ENCODE data around the gene MRPL19.

- no peak for TF ChIP-seq TBL1XR1 (IDR thresholded peaks at IDR 0.05; ENCODE audit: borderline replicate concordance, low read length, partially characterized antibody)
- TF ChIP-seq JUND (CRISPR knock-in tag; IDR thresholded peaks at IDR 0.05), result no peak
- no peak for TF ChIP-seq NFRKB (IDR thresholded peaks at IDR 0.05)
- no peak for TF ChIP-seq RERE (CRISPR knock-in tag; IDR thresholded peaks at IDR 0.05; ENCODE audit: low read depth)
- TF ChIP-seq, protein P1, sequence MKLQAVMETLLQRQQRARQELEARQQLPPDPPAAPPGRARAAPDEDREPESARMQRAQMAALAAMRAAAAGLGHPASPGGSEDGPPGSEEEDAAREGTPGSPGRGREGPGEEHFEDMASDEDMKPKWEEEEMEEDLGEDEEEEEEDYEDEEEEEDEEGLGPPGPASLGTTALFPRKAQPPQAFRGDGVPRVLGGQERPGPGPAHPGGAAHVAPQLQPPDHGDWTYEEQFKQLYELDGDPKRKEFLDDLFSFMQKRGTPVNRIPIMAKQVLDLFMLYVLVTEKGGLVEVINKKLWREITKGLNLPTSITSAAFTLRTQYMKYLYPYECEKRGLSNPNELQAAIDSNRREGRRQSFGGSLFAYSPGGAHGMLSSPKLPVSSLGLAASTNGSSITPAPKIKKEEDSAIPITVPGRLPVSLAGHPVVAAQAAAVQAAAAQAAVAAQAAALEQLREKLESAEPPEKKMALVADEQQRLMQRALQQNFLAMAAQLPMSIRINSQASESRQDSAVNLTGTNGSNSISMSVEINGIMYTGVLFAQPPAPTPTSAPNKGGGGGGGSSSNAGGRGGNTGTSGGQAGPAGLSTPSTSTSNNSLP (IDR thresholded peaks at IDR 0.05; ENCODE audit: low read depth, low read length), result no peak
- TF ChIP-seq, protein P2, sequence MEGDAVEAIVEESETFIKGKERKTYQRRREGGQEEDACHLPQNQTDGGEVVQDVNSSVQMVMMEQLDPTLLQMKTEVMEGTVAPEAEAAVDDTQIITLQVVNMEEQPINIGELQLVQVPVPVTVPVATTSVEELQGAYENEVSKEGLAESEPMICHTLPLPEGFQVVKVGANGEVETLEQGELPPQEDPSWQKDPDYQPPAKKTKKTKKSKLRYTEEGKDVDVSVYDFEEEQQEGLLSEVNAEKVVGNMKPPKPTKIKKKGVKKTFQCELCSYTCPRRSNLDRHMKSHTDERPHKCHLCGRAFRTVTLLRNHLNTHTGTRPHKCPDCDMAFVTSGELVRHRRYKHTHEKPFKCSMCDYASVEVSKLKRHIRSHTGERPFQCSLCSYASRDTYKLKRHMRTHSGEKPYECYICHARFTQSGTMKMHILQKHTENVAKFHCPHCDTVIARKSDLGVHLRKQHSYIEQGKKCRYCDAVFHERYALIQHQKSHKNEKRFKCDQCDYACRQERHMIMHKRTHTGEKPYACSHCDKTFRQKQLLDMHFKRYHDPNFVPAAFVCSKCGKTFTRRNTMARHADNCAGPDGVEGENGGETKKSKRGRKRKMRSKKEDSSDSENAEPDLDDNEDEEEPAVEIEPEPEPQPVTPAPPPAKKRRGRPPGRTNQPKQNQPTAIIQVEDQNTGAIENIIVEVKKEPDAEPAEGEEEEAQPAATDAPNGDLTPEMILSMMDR (CRISPR knock-in tag; IDR thresholded peaks at IDR 0.05), result no peak
- no peak for TF ChIP-seq YY1 (IDR thresholded peaks at IDR 0.05; ENCODE audit: insufficient read depth, insufficient replicate concordance, low read depth, low read length)
- no peak for TF ChIP-seq EP300 (IDR thresholded peaks at IDR 0.05; ENCODE audit: low read depth in 2 of 2, low read length in 2 of 2)
- TF ChIP-seq EP300 (CRISPR knock-in tag; IDR thresholded peaks at IDR 0.05; ENCODE audit: borderline replicate concordance), result no peak
- TF ChIP-seq SP1 (IDR thresholded peaks at IDR 0.05), result no peak
- no peak for TF ChIP-seq SP1 (CRISPR knock-in tag; IDR thresholded peaks at IDR 0.05)
- TF ChIP-seq, protein P3, sequence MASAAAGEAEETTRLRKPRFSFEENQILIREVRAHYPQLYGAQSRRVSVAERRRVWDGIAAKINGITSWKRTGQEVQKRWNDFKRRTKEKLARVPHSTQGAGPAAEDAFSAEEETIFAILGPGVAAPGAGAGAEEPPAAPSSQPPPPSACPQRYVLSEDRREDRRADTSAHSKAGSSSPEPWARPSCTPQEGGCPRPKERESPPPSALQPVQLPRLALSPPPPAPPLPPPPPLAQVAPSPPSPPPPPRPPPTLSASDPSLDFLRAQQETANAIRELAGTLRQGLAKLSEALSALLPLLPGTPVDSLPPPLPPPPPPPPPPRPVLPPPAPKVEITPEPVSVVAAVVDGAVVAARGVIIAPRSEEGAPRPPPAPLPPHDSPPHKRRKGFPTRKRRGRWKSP (CRISPR knock-in tag; IDR thresholded peaks at IDR 0.05), result no peak
- no peak for TF ChIP-seq RARA (CRISPR knock-in tag; IDR thresholded peaks at IDR 0.05)
- TF ChIP-seq, protein P4, sequence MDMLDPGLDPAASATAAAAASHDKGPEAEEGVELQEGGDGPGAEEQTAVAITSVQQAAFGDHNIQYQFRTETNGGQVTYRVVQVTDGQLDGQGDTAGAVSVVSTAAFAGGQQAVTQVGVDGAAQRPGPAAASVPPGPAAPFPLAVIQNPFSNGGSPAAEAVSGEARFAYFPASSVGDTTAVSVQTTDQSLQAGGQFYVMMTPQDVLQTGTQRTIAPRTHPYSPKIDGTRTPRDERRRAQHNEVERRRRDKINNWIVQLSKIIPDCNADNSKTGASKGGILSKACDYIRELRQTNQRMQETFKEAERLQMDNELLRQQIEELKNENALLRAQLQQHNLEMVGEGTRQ (IDR thresholded peaks at IDR 0.05; ENCODE audit: low read depth, low read length), result no peak
- TF ChIP-seq, protein P4 (CRISPR knock-in tag; IDR thresholded peaks at IDR 0.05; ENCODE audit: borderline replicate concordance), result no peak
- TF ChIP-seq, protein P5, sequence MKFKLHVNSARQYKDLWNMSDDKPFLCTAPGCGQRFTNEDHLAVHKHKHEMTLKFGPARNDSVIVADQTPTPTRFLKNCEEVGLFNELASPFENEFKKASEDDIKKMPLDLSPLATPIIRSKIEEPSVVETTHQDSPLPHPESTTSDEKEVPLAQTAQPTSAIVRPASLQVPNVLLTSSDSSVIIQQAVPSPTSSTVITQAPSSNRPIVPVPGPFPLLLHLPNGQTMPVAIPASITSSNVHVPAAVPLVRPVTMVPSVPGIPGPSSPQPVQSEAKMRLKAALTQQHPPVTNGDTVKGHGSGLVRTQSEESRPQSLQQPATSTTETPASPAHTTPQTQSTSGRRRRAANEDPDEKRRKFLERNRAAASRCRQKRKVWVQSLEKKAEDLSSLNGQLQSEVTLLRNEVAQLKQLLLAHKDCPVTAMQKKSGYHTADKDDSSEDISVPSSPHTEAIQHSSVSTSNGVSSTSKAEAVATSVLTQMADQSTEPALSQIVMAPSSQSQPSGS (CRISPR knock-in tag; IDR thresholded peaks at IDR 0.05), result no peak
Observed at GRCh38 chr2:75607400-75607798, 39.2 kb upstream of the MRPL19 start.

All from HepG2 (cell line).